Measurements from ENCODE around the gene UROC1. TPM values are rescaled to one million over a fixed set of nuclear protein-coding genes. Genes with fewer than 3 reads are reported as not detected.

UROC1 gene
- total RNA-seq, 1 experiment from 2014 or later, result not detected

DNA sequence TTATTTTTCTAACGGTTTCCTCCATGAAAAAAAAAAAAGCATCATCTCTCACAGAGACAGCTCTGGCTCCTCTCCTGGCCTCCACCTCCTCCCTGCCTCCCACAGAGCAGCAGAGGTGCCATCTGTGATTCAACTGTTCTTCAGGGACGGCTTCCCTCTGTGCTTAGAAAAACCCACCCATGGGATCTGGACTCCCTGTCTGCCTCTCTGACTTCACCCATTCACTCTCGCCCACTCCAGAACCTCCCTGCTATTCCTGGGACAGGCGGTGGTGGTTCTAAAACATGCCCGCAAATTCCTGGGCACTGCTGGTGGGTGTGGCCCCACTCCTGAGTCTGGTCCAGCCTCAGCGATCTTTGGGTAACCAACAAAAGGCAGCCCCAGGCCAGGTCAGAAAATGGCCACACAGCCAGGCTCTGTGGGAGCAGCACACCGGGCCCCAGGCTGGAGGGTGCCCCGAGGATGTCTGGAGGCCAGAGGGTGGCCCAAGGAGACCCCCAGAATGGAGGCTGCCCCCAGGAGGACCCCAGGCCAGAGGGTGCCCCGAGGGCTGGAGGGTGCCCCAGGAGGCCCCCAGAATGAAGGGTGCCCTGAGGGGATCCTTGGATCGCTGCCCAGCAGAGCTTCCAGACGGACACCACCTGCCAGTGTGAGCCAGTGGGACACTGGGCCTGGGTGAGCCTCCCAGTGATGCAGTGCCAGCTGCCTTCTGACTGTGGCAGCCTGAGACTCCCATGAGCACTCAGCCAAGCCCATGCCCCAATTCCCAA is 3.7 kb upstream of the UROC1 start:
- intact Hi-C loops (cut with micrococcal nuclease; ENCODE audit: unreplicated experiment), result loop anchor here (5.0 to 10.0 kb wide), 3 partner anchors 133 to 1026 kb away; partner anchors contain the start of gene TXNRD3
- TF ChIP-seq EZH2 (IDR thresholded peaks at IDR 0.05; ENCODE audit: borderline replicate concordance, low read depth, low read length, poor library complexity, severe bottlenecking), result no peak
- TF ChIP-seq, protein P1, sequence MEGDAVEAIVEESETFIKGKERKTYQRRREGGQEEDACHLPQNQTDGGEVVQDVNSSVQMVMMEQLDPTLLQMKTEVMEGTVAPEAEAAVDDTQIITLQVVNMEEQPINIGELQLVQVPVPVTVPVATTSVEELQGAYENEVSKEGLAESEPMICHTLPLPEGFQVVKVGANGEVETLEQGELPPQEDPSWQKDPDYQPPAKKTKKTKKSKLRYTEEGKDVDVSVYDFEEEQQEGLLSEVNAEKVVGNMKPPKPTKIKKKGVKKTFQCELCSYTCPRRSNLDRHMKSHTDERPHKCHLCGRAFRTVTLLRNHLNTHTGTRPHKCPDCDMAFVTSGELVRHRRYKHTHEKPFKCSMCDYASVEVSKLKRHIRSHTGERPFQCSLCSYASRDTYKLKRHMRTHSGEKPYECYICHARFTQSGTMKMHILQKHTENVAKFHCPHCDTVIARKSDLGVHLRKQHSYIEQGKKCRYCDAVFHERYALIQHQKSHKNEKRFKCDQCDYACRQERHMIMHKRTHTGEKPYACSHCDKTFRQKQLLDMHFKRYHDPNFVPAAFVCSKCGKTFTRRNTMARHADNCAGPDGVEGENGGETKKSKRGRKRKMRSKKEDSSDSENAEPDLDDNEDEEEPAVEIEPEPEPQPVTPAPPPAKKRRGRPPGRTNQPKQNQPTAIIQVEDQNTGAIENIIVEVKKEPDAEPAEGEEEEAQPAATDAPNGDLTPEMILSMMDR (conservative IDR thresholded peaks at IDR 0.05; ENCODE audit: low read depth, low read length), result no peak
- DNase-seq (ENCODE audit: low spot score), result no peak
- no peak overlapping the region for H3K27ac ChIP-seq (ENCODE audit: low read depth, low read length, poor library complexity, severe bottlenecking)
- no peaks in the 10 kb centered on the region for H3K36me3 ChIP-seq (ENCODE audit: insufficient read depth, low read length, poor library complexity, severe bottlenecking)
- H3K4me3 ChIP-seq (ENCODE audit: low read depth, low read length, poor library complexity, severe bottlenecking), result no peak overlapping the region
- ChIA-PET CTCF (no interaction called here), POLR2A (ENCODE audit: low non-redundant PET) (no interaction called here)
- no peaks in the 10 kb centered on the region for H3K9me3 ChIP-seq (ENCODE audit: low read depth, low read length, poor library complexity, severe bottlenecking)
- BruUV-seq (replicated peaks), result no TSS peak
- peaks cover 6% of the 10 kb centered on the region for H3K4me1 ChIP-seq (ENCODE audit: insufficient read depth, low read length, poor library complexity, severe bottlenecking)
- peaks cover 6% of the 10 kb centered on the region for H3K27me3 ChIP-seq (replicated peaks; ENCODE audit: insufficient read depth, low read depth, low read length, poor library complexity)

DNA sequence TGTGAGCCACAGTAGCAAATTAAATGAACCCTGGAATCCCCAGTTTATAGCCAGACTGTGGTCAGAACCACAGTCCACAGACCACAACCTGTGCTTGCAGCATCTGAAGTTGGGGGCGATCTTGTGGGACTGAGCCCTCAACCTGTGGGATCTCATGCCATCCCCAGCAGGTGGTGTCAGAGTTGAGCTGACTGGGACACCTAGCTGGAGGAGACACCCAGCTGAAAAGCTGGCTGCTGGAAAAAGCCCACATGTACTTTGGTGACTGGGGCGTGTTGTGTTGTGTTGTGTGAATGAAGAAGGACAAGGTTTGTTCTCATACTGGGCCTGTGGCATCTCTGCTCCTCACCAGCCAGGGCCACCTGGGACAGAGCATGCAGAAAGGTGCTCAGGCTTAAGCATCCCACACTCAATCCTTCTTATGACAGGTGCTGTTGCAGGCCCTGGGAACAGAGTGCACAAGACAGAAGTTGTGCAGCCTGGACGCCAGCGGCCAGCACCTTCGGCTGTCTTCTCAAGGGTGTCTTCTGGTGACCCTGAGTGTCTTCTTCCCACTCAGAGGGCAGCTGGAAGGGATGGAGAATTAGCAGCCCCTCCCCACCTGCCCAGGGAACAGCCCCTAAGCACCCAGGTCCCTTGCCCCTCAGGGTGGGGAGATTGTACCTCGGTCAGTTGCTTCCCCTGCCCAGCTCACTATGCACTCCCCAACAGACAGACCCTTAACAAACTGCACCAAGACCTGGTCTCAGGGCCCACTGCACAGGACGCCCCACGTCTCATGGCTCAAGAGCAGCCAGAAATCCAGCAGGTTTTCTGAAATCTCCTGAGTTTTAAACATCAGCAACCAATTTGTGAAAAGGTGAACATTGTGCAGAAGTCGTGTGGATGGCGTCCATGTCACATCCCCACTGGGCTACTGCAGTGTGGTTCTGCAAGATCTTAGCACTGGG is 2.2 kb upstream of the UROC1 start:
- POLR2A ChIA-PET (ENCODE audit: low non-redundant PET), result no interaction called here
- DNase-seq (ENCODE audit: low spot score), result no peak
- no TSS peak for BruUV-seq (replicated peaks)
- H3K36me3 ChIP-seq (ENCODE audit: insufficient read depth, low read length, poor library complexity, severe bottlenecking), result no peaks in the 10 kb centered on the region
- H3K27ac ChIP-seq (ENCODE audit: low read depth, low read length, poor library complexity, severe bottlenecking), result no peak overlapping the region
- H3K27me3 ChIP-seq (replicated peaks; ENCODE audit: insufficient read depth, low read depth, low read length, poor library complexity), result peaks cover 6% of the 10 kb centered on the region
- TF ChIP-seq, protein P1 (conservative IDR thresholded peaks at IDR 0.05; ENCODE audit: low read depth, low read length), result no peak
- no peak for TF ChIP-seq EZH2 (IDR thresholded peaks at IDR 0.05; ENCODE audit: borderline replicate concordance, low read depth, low read length, poor library complexity, severe bottlenecking)
- peaks cover 6% of the 10 kb centered on the region for H3K4me1 ChIP-seq (ENCODE audit: insufficient read depth, low read length, poor library complexity, severe bottlenecking)
- CTCF ChIA-PET, result no interaction called here
- no peaks in the 10 kb centered on the region for H3K9me3 ChIP-seq (ENCODE audit: low read depth, low read length, poor library complexity, severe bottlenecking)
- no peak overlapping the region for H3K4me3 ChIP-seq (ENCODE audit: low read depth, low read length, poor library complexity, severe bottlenecking)
- intact Hi-C loops (cut with micrococcal nuclease; ENCODE audit: unreplicated experiment), result loop anchor here (5.0 to 10.0 kb wide), 3 partner anchors 135 to 1028 kb away; partner anchors contain the start of gene TXNRD3

DNA sequence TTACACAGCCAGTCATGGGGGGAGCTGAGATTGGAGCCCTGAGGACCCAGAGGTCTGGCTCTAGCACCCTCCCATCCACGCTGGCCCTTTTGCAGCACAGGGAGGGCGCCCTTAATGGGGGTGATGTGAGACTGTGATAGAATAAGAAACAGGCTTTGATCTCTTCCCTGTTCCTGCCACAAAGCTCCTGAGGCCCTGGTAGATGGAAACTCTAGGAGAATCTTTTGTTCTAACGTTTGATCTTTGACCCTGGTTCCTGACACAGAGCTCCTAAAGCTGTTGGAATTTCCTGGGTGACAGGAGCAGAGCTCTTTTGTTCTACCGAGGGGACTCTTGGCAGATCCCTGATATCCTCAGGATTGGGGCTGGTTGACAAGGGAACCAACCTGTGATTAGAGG is 1.2 kb upstream of the UROC1 start:
- no peaks in the 10 kb centered on the region for H3K36me3 ChIP-seq (ENCODE audit: insufficient read depth, low read length, poor library complexity, severe bottlenecking)
- H3K27ac ChIP-seq (ENCODE audit: low read depth, low read length, poor library complexity, severe bottlenecking), result no peak overlapping the region
- no peak overlapping the region for H3K4me3 ChIP-seq (ENCODE audit: low read depth, low read length, poor library complexity, severe bottlenecking)
- no TSS peak for BruUV-seq (replicated peaks)
- no peaks in the 10 kb centered on the region for H3K9me3 ChIP-seq (ENCODE audit: low read depth, low read length, poor library complexity, severe bottlenecking)
- DNase-seq (ENCODE audit: low spot score), result no peak
- peaks cover 6% of the 10 kb centered on the region for H3K27me3 ChIP-seq (replicated peaks; ENCODE audit: insufficient read depth, low read depth, low read length, poor library complexity)
- H3K4me1 ChIP-seq (ENCODE audit: insufficient read depth, low read length, poor library complexity, severe bottlenecking), result peaks cover 2% of the 10 kb centered on the region
- TF ChIP-seq, protein P1 (conservative IDR thresholded peaks at IDR 0.05; ENCODE audit: low read depth, low read length), result no peak
- no peak for TF ChIP-seq EZH2 (IDR thresholded peaks at IDR 0.05; ENCODE audit: borderline replicate concordance, low read depth, low read length, poor library complexity, severe bottlenecking)
- POLR2A ChIA-PET (ENCODE audit: low non-redundant PET), result no interaction called here
- intact Hi-C loops (cut with micrococcal nuclease; ENCODE audit: unreplicated experiment), result no loop called here
- CTCF ChIA-PET, result interaction anchor here (0.7 kb wide), 1 partner anchor 107 kb away, joined by 3 read pairs; no protein-coding TSS in a partner anchor
